Right lobe of liver (tissue), 6 donors: Measurements from ENCODE around the gene POLR1B. TPM values are rescaled to one million over a fixed set of nuclear protein-coding genes. Genes with fewer than 3 reads are reported as not detected.

Experiments
- ATAC-seq, 4 donors: fragments of 200-7000 bp; cut with Tn5 transposase; one replicate each; pipeline ENCODE4 v1.9.1; 2020; ENCODE audit warnings: mild to moderate bottlenecking in 4 of 4, moderate library complexity in 4 of 4
- DNase-seq, 3 donors: peaks; one replicate each; pipeline ENCODE4 v3.0.0-alpha.2; 2020
- H3K27ac ChIP-seq, 3 donors: fragments of 200-600 bp; one replicate each; pipeline ENCODE4 v1.8.0; 2022
- H3K27me3 ChIP-seq, 2 donors: fragments of 200-600 bp; one replicate each; pipeline ENCODE4 v1.8.0; 2022
- H3K36me3 ChIP-seq, 4 donors: fragments of 200-600 bp; sonication (generic) in 1 of 4; one replicate each; pipeline versions ENCODE4 v1.5.1 to v1.8.0; 2017 to 2022; ENCODE audit warnings: control low read depth in 1 of 4
- H3K4me1 ChIP-seq, 4 donors: fragments of 200-600 bp; sonication (generic) in 1 of 4; one replicate each; pipeline versions ENCODE4 v1.5.1 to v1.8.0; 2017 to 2022; ENCODE audit warnings: control low read depth in 1 of 4
- H3K4me3 ChIP-seq, 3 donors: fragments of 200-600 bp; one replicate each; pipeline ENCODE4 v1.8.0; 2022
- H3K9me3 ChIP-seq, 4 donors: fragments of 200-600 bp; sonication (generic) in 1 of 4; one replicate each; pipeline versions ENCODE4 v1.5.1 to v1.8.0; 2017 to 2022; ENCODE audit warnings: control low read depth in 1 of 4
- POLR2A ChIP-seq: fragments of 450-650 bp; IDR thresholded peaks from one replicate; pipeline ENCODE4 v1.6.1; 2017; ENCODE audit warnings: antibody characterized with exemption, mild to moderate bottlenecking
- WGBS: methylation state at CpG from one replicate; pipeline ENCODE4 v1.1.6; 2018; ENCODE audit warnings: low coverage, low lambda C conversion rate; ENCODE audit not compliant: insufficient coverage; ENCODE audit errors: missing lambda C conversion rate; 5-methylcytosine and 5-hydroxymethylcytosine counted together
- intact Hi-C, 2 donors: fragments of 100-400 bp; cut with DNase I; formaldehyde crosslinking; loops; one replicate each; pipeline versions ENCODE4 v1.11.2 to v1.14.1; 2022
- total RNA-seq, 6 experiments: library from RNA; depleted of rRNA in 2 of 6; stranded (reverse); fragments of >200 nt in 2 of 6; fragmentation: NEBNext Ultra II Directional in 3 of 6; extraction: Animal tissue kit (Norgen Biotek cat#: 25700) in 3 of 6; gene quantifications; one replicate each; pipeline versions ENCODE4 v1.1.0 to v1.2.4, GENCODE V29; 2016 to 2023
- TF ChIP-seq, protein P1 (sequence below), 4 donors: fragments of 200-600 bp in 3 of 4; fragments of 450-650 bp in 1 of 4; IDR thresholded peaks; one replicate each; pipeline versions ENCODE4 v1.5.1 to v1.8.0; 2016 to 2022; ENCODE audit warnings: antibody characterized with exemption in 4 of 4, mild to moderate bottlenecking in 2 of 4
- donor health status: DM: no; HTN: yes; CAD: no.
- donor health status: DM: no; HTN: no; CAD: no.
- donor health status: DM: no; HTN: no; CAD: no.
- donor health status: DM: no; HTN: yes; CAD: no.
- donor health status: DM: no; HTN: yes; CAD: no.

Gene POLR1B
- total RNA-seq, 6 experiments from 2014 or later: 12.2 to 20.5 (median 16.1) TPM

DNA sequence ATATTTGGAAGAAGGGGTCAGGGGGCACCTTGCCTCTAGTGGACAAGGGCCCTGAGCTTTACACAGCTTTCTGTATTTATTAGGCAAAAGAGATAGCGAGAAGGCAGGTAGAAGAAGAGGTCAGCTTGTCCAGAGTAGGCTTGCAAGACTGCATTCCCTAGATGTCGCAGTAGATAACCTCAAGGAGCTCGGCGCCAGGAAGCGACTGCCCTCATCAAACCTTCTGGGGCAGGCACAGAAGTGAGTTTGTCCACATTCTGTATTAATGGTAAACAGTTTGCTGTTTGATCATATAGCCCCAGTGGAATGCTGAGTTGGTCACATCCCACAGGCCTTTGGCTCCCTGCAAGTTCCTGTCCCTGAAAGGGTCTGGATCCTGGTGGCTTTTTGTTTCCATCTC lies 49.1 kb downstream of the POLR1B start:
- no peak overlapping the region for H3K27ac ChIP-seq
- no peak overlapping the region for H3K4me3 ChIP-seq
- DNase-seq (no peak), ATAC-seq (no peak)
- no peaks in the 10 kb centered on the region for H3K36me3 ChIP-seq
- no peaks in the 10 kb centered on the region for H3K4me1 ChIP-seq
- no peak for TF ChIP-seq POLR2A
- TF ChIP-seq, protein P1, sequence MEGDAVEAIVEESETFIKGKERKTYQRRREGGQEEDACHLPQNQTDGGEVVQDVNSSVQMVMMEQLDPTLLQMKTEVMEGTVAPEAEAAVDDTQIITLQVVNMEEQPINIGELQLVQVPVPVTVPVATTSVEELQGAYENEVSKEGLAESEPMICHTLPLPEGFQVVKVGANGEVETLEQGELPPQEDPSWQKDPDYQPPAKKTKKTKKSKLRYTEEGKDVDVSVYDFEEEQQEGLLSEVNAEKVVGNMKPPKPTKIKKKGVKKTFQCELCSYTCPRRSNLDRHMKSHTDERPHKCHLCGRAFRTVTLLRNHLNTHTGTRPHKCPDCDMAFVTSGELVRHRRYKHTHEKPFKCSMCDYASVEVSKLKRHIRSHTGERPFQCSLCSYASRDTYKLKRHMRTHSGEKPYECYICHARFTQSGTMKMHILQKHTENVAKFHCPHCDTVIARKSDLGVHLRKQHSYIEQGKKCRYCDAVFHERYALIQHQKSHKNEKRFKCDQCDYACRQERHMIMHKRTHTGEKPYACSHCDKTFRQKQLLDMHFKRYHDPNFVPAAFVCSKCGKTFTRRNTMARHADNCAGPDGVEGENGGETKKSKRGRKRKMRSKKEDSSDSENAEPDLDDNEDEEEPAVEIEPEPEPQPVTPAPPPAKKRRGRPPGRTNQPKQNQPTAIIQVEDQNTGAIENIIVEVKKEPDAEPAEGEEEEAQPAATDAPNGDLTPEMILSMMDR (IDR thresholded peaks at IDR 0.05): no peak
- 83% methylated on average over 1 of the region's 5 CpGs for WGBS
- intact Hi-C loops: no loop called here
- no peaks in the 10 kb centered on the region for H3K9me3 ChIP-seq
- H3K27me3 ChIP-seq: no peaks in the 10 kb centered on the region

DNA sequence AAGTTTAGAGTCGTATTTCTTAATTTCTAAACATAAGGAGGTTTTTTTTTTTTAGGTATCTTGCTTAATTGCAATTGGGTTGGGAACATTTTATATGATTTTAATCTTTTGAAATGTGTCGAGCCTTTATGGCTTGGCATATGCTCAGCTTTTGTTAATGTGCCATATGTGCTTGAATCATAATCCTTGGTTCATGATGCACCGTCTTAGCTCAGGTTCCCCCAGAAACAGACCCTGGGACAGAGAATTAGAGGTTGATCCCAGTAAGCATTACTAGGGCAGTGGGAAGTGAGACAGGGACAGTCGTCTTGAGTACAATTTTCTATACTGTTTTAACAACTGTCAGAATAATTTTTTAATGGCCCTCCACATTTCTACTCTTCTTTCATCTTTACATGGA lies 51.5 kb downstream of the POLR1B start:
- Histone ChIP-seq H3K4me1 (no peaks in the 10 kb centered on the region), H3K4me3 (no peak overlapping the region), H3K36me3 (no peaks in the 10 kb centered on the region), H3K9me3 (no peaks in the 10 kb centered on the region), H3K27ac (no peak overlapping the region), H3K27me3 (no peaks in the 10 kb centered on the region)
- WGBS: 83% methylated on average over 3 of the region's 4 CpGs
- DNase-seq (no peak), ATAC-seq (no peak)
- intact Hi-C loops: no loop called here
- TF ChIP-seq, protein P1 (IDR thresholded peaks at IDR 0.05): no peak
- TF ChIP-seq POLR2A: no peak

- WGBS: 92% methylated on average over 8 of the region's 10 CpGs
Measured at GRCh38 chr2:112597537-112598322, 55.5 kb downstream of the POLR1B start.

DNA sequence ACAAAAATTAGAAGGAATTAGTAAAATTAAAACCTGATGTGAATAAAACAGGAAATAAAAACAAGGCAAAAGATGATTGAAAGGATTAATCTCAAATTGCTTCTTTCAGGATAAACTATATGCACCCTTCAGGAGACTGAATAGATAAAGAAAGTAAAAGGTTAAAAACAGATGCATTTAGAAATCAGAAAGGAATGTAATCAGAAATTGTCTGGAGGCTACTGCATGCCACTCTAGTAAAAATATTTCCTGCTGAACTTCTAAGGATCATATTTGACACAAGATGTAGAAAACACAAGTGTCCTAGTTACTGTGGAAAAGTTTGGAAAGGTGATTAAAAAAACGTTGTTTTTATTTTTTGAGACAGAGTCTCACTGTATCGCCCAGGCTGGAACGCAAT lies 58.4 kb downstream of the POLR1B start:
- intact Hi-C loops: no loop called here
- H3K9me3 ChIP-seq: no peaks in the 10 kb centered on the region

More at GRCh38 chr2:112597537-112598322, 55.5 kb downstream of the POLR1B start:
- Histone ChIP-seq H3K36me3 (no peaks in the 10 kb centered on the region), H3K4me3 (no peak overlapping the region), H3K4me1 (peaks cover 0 to 2% (median 0%) of the 10 kb centered on the region in 4 donors), H3K27me3 (no peaks in the 10 kb centered on the region), H3K27ac (no peak overlapping the region), H3K9me3 (no peaks in the 10 kb centered on the region)
- intact Hi-C loops: no loop called here
- no peak for TF ChIP-seq POLR2A
- no peak for DNase-seq
- ATAC-seq: no peak

DNA sequence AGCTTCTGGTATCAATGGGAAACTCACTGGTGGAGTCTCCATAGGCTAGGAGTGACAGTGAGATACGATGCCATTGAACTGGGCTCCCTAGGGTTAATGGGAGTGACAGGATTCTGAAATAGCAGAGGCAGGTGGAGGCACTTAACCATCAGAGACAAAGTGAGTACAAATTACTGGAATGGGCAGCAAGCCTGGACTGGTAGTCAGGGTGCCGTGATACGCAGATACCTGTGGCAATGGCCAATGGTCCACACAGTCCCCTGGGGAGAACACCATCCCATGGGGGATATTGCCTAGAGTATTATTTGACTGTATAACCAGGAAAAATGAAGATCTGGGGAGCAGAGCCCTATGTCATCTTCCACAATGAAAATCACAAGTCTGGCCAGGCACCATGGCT lies 59.5 kb downstream of the POLR1B start:
- Histone ChIP-seq H3K27me3 (no peaks in the 10 kb centered on the region), H3K4me3 (no peak overlapping the region), H3K9me3 (no peaks in the 10 kb centered on the region), H3K27ac (no peak overlapping the region), H3K36me3 (no peaks in the 10 kb centered on the region), H3K4me1 (peaks cover 0 to 17% (median 4%) of the 10 kb centered on the region in 4 donors)
- ATAC-seq: no peak
- WGBS: 92% methylated on average over 1 of the region's 3 CpGs
- TF ChIP-seq, protein P1 (IDR thresholded peaks at IDR 0.05): no peak
- TF ChIP-seq POLR2A: no peak
- DNase-seq: no peak
- intact Hi-C loops: no loop called here

More for the DNA sequence above, 58.4 kb downstream of the POLR1B start:
- H3K27me3 ChIP-seq: no peaks in the 10 kb centered on the region
- no peak for ATAC-seq
- H3K4me1 ChIP-seq: peaks cover 0 to 9% (median 4%) of the 10 kb centered on the region in 4 donors
- no peak for DNase-seq
- H3K4me3 ChIP-seq: no peak overlapping the region
- 61% methylated on average over 3 of the region's 3 CpGs for WGBS
- H3K36me3 ChIP-seq: no peaks in the 10 kb centered on the region
- TF ChIP-seq POLR2A: no peak
- TF ChIP-seq, protein P1 (IDR thresholded peaks at IDR 0.05): no peak
- H3K27ac ChIP-seq: no peak overlapping the region
